ENCODE data around the gene SLC6A13. TPM values are rescaled to one million over a fixed set of nuclear protein-coding genes. Genes with fewer than 3 reads are reported as not detected.

Gene SLC6A13
- total RNA-seq, 1 experiment from 2014 or later, result 0.72 TPM

- no peaks in the 10 kb centered on the region for H3K9me3 Mint-ChIP-seq (ENCODE audit: unreplicated experiment)
- H3K4me3 Mint-ChIP-seq (ENCODE audit: unreplicated experiment), result no peak overlapping the region
- H3K36me3 Mint-ChIP-seq (ENCODE audit: insufficient read depth, unreplicated experiment), result no peaks in the 10 kb centered on the region
- H3K27ac Mint-ChIP-seq (ENCODE audit: low read depth, unreplicated experiment), result no peak overlapping the region
- no peak for TF ChIP-seq CTCF (IDR thresholded peaks at IDR 0.05; ENCODE audit: unreplicated experiment)
- ChIA-PET POLR2A (no interaction called here), CTCF (no interaction called here)
- no peaks in the 10 kb centered on the region for H3K27me3 Mint-ChIP-seq (ENCODE audit: insufficient read depth, unreplicated experiment)
- peaks cover 1% of the 10 kb centered on the region for H3K4me1 Mint-ChIP-seq (ENCODE audit: insufficient read depth, unreplicated experiment)
- DNase-seq (ENCODE audit: unreplicated experiment), result no peak
- intact Hi-C loops (cut with micrococcal nuclease), result no loop called here
- no TSS peak for BruUV-seq (replicated peaks)
Observed at GRCh38 chr12:181921-182320, 80.7 kb downstream of the SLC6A13 start.

- DNase-seq (ENCODE audit: unreplicated experiment), result no peak
- no TSS peak for BruUV-seq (replicated peaks)
- Mint-ChIP-seq H3K36me3 (ENCODE audit: insufficient read depth, unreplicated experiment) (no peaks in the 10 kb centered on the region), H3K9me3 (ENCODE audit: unreplicated experiment) (no peaks in the 10 kb centered on the region), H3K4me1 (ENCODE audit: insufficient read depth, unreplicated experiment) (peaks cover 9% of the 10 kb centered on the region), H3K27ac (ENCODE audit: low read depth, unreplicated experiment) (no peak overlapping the region), H3K27me3 (ENCODE audit: insufficient read depth, unreplicated experiment) (no peaks in the 10 kb centered on the region), H3K4me3 (ENCODE audit: unreplicated experiment) (no peak overlapping the region)
- TF ChIP-seq CTCF (IDR thresholded peaks at IDR 0.05; ENCODE audit: unreplicated experiment), result no peak
- intact Hi-C loops (cut with micrococcal nuclease), result no loop called here
- CTCF ChIA-PET, result no interaction called here
- POLR2A ChIA-PET, result interaction anchor here (0.7 kb wide), 1 partner anchor 873 kb away, joined by 3 read pairs; no protein-coding TSS in a partner anchor
Observed at GRCh38 chr12:180445-180844, 82.2 kb downstream of the SLC6A13 start.

GRCh38 chr12:179885-180284 is 82.8 kb downstream of the SLC6A13 start:
- POLR2A ChIA-PET, result no interaction called here

GRCh38 chr12:179131-179884 is 83.3 kb downstream of the SLC6A13 start:
- Mint-ChIP-seq H3K36me3 (ENCODE audit: insufficient read depth, unreplicated experiment) (no peaks in the 10 kb centered on the region), H3K4me3 (ENCODE audit: unreplicated experiment) (no peak overlapping the region), H3K27me3 (ENCODE audit: insufficient read depth, unreplicated experiment) (no peaks in the 10 kb centered on the region), H3K4me1 (ENCODE audit: insufficient read depth, unreplicated experiment) (peaks cover 9% of the 10 kb centered on the region), H3K27ac (ENCODE audit: low read depth, unreplicated experiment) (no peak overlapping the region), H3K9me3 (ENCODE audit: unreplicated experiment) (no peaks in the 10 kb centered on the region)
- CTCF ChIA-PET, result no interaction called here
- BruUV-seq (replicated peaks), result no TSS peak
- intact Hi-C loops (cut with micrococcal nuclease), result no loop called here
- no peak for TF ChIP-seq CTCF (IDR thresholded peaks at IDR 0.05; ENCODE audit: unreplicated experiment)
- POLR2A ChIA-PET, result interaction anchor here (0.8 kb wide), 1 partner anchor 20 kb away, joined by 3 read pairs; no protein-coding TSS in a partner anchor
- peak; percentile 38 for DNase-seq (ENCODE audit: unreplicated experiment)

More at GRCh38 chr12:179885-180284, 82.8 kb downstream of the SLC6A13 start:
- CTCF ChIA-PET, result no interaction called here
- BruUV-seq (replicated peaks), result no TSS peak
- Mint-ChIP-seq H3K4me3 (ENCODE audit: unreplicated experiment) (no peak overlapping the region), H3K9me3 (ENCODE audit: unreplicated experiment) (no peaks in the 10 kb centered on the region), H3K36me3 (ENCODE audit: insufficient read depth, unreplicated experiment) (no peaks in the 10 kb centered on the region), H3K27me3 (ENCODE audit: insufficient read depth, unreplicated experiment) (no peaks in the 10 kb centered on the region), H3K4me1 (ENCODE audit: insufficient read depth, unreplicated experiment) (peaks cover 9% of the 10 kb centered on the region), H3K27ac (ENCODE audit: low read depth, unreplicated experiment) (no peak overlapping the region)
- intact Hi-C loops (cut with micrococcal nuclease), result no loop called here
- no peak for TF ChIP-seq CTCF (IDR thresholded peaks at IDR 0.05; ENCODE audit: unreplicated experiment)
- no peak for DNase-seq (ENCODE audit: unreplicated experiment)

Data from MCF 10A (cell line).